NCI-H526 (cell line): ENCODE results near the gene KIZ.
"Not testable (repeated sequence)": the region's sequence is repeated elsewhere in the genome, so short reads cannot be mapped to it uniquely, and the experiment has no call there.

ENCODE experiments used
- DNase-seq, 2 experiments: peaks; one replicate each; lab custom pipeline; 2025; lab: John Stamatoyannopoulos, UW

The KIZ gene

DNA sequence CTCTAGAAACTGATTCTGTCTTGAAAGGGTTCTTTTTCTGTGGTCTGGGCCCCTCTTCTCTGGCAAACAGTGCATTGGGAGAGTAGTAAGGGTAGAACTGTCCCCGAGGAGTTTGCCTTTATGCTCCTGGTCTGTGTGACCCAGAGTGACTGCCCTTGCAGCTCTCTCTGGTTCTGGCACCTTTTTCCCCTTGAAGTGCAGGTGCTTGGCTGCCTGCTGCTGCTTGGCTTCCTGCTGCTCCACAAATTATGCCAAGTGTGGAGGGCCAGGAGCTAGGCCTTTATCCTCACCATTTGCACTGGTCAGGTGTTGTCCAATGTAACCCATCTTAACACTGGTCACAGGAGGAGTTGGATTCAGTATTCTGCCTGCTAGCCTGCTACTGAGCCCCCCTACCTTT lies 11.2 kb downstream of the KIZ start:
- DNase-seq = no peak

DNA sequence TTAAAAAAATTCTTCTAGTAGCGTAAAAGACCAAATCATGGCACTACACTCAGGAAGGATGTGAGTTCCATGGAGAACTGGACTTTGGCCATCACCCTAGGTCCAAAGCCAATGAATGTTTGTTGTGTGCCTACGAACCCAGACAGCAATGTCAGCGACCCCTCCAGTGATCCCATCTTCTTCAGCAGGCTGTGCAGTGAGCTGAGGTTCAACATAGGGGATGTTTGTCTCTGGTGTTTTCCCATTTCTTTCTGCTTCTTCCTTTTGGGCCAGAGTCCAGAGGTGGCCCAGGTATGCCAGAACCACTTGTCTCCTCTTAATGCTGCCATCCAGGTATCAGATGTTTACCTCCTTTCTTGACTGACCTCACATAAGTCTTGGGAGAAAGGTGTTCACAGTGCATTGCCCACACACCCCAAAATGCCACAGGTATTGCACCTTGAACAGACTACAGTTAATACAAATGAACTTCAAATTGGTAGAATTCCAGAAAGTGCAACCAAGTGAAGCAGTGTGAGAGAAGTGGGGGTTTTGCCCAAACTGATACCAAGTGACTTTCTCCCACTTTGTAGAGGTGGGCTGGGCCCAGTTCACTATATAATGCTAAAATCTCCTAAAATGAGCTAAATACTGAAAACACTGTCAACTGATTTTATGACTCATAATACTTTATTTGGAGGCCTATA lies 14.1 kb downstream of the KIZ start:
- DNase-seq = no peak

DNA sequence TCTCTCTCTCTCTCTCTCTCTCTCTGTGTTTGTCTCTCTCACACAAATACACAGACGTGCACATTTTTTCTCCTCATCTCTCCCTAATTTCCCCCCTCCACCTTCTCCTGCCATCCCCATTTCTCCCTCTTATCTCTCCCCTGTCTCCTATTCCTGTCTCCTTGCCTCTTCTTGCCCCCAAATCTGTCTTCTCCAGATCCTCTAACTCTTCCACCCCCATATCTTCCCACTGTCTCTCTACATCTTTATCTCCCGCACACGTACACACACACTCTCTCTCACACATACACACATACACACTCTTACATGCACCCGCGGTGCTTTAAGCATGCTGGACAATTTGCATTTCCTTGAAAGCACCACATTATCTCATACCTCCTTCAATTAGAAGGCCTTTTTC lies 15.9 kb downstream of the KIZ start:
- DNase-seq = no peak

DNA sequence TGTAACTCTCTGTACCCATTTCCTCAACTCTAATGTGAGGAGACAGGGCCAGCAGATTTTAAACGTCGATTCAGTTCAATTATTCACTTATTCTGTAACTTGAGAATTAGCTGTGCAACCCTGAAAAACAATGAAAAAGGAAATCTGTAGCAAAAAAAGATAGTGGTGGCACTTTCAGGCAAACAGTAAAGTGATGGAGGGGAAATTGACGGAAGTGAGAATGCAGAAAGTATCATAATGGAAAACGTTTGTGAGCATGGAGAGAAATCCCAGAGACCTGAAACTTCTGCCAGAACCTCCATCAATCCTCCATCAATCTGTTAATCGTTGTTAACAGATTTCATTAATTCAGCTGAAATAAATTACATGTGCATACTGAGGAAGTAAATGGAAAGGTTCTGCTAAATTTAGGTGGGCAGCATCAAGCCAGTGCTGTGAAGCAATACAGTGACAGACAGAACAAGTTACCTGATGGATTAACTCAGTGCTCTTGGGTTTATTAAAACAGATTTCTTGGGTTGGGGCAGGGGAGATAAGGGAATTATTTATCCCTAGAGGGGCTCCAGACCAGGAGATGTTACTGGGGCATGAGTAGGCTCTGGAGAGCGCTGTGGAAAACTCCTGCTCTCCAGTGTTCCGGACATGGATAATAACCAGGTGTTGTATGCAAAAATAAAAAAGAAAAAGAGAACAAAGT lies 17.5 kb downstream of the KIZ start:
- DNase-seq = no peak

DNA sequence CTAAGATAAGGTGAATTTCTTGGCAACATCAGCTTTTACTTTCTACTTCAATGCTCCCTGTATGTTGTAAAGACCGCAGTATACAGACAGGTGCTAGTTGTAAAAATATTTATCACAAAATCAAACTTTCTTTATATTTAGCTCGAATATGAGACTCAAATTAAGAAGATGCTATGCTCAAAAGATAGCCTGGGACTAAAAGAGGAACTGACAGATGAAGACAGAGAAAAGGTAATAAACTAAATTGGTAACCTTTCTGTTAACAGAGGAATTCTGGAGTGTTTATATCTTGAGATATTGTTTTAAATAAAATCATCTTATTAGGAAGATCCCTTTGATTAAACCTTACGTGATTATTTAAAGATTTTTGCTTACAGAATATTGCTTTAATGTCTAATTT lies 19.5 kb downstream of the KIZ start:
- no peak for DNase-seq

DNA sequence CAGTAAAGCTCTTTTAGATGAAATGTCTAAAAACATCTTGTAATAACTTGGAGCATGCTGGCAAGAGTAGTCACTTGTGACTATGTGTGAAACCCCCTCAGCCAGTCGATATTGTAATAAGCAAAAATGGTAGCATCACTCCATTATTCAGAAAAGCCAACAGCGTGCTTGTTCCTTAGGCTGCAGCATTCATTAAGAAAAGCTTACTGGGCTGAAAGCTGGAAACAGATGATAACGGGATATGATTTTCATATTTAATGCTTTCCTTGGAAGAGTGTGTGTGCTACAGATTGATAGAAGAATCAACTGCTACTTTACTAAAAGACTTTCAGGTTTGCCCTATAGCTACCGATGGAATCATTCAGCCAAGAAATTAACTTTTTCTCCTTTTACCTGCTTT lies 20.3 kb downstream of the KIZ start:
- no peak for DNase-seq

DNA sequence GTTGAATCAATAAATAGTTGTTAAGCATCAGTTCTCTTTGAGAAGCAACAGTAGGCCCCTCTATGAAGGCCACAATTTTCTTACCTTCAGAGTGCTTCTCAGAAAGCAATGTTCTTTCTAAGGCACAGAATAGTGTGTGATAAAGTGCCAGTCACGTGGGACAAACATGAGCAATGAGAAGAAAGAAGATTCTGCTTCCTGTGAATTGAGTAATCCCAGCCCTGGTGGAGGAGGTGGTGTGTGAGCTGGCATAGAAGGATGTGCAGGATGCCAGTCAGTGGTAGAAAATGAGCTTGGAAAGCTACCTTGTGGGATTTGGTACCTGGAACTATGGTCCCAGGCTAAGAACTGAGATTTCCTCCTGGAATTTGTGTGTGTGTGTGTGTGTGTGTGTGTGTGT lies 21.7 kb downstream of the KIZ start:
- no peak for DNase-seq

DNA sequence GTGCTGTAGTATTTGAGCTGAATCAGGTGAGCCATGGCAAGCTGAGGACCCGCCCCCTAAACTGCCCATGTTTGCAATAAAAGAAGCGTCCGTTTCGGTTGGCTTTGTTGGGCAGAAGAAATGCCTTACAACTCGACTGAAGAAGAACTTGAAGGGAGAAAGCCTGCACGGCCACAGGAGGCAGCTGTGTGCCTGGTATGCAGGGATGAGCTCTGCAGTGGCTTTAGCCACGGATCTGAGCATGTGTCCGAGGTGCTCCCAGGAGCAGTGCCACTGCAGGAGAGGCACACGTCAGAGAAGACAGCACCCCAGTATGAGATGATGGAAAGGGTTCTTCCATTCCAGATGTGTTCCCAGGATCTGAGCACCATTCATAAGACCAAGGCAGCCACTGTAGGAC lies 23.5 kb downstream of the KIZ start:
- no peak for DNase-seq

DNA sequence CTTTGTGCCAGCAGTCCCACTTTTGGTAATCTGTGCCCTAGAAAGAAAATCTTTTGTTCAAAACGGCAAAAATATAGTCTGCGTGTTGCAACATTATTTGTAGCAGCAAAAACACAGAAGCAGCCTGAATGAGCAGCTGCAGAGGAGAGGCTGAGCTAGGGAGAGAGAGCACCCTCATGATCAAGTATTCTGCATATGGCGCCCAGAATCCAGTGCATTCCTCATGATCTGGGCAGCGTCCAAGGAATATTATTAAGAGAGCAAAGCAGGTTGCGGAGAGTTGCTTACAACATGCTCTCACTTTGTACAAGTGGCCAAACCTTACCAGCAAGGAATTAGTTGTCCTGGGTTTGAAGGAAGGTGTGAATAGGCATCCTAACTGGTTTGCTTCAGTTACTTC lies 25.9 kb downstream of the KIZ start:
- no peak for DNase-seq

DNA sequence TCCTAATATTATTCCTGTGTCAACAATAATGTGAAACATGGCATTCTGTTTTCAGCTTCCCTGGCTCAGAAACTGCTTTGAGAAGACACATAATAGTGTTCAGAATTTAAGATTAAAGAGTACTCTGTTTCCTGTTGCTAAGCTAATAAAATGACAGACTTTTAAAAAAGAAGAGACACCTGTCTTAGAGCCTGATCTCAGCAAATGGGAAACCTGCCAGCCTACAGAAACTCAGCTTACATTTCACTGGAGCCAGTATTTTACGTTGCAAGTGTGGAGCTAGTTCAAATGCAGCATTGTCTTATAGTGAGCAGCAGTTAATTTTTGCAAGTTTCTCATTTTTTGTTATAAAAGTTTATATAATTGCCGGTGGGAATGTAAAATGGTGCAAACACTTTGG lies 28.8 kb downstream of the KIZ start:
- no peak for DNase-seq

DNA sequence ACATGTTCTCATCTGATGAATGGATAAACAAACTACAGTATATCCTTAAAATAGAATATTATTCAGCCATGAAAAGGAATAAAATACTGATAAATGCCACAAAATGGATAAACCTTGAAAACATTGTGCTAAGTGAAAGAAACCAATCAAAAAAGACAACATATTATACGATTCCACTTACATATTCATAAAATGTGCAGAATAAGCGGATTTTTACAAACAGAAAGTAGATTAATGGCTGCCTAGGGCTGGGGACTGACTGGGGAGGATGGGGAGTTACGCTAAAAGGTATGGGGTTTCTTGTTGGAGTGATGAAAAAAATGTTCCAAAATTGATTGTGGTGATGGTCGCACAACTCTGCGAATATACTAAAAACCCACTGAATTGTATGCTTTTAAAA lies 29.4 kb downstream of the KIZ start:
- no peak for DNase-seq

DNA sequence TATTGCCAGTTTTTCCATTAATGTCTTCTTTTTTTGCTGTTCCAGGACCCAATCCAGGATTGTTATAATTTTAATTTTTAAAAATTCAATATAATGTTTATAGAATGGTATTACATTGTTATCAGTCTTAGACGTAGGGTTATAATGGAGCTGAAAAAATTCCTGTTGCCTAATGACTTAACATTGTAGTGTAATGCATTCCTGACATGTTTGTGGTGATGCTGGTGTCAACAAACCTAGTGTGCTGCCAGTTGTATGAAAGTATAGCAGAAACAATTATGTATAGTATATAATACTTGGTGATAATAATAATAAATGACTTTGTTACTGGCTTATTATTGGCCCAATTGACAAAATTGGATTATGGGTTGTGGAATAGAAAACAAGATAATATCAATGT lies 30.4 kb downstream of the KIZ start:
- DNase-seq = no peak

DNA sequence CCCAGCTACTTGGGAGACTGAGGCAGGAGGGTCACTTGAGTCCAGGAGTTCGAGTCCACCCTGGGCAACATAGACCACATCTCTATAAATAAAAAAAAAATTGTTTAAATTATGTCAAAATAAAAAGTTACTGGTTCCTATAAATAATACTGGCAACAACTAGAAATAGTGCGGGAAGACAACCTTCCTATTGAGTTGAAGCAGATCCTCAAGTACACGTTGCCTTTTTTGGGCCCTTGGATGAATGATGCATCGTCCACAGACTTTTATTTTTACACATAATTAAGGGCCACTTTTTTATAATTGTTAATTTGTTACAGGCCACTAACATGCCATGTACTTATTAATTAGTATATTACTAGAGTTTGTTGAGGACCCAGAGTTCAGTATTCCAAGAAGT lies 31.1 kb downstream of the KIZ start:
- DNase-seq = no peak

DNA sequence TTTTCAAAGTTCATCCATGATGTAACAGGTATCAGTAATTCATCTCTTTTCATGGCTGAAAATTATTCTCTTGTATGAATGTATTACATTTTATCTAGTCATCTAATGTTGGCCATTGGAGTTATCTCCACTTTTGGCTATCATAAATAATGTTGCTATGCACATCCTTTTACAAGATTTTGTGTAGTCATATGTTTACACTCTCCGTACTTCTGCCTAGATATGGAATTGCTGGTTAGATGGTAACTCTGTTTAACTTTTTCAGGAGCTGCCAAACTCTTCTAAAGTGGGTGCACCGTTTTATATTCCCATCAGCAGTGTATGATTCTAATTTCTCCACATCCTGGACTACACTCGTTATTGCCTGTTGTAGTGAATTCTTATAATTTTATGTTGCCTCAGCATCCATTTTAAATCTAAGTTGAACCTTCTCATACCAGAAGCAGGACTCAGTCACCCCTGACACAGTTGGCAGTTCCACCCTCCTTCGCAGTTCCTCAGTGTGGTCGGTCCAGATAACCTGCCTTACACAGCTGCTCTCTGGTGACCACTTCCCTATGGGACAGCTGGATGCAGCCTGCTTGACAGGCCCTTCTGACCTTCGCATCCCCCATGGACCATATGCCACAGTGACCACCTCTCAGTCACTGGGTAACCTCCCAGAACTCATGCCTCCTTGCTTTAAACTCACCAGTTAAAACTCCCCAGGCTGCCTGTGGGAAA lies 33.9 kb downstream of the KIZ start:
- no peak for DNase-seq

DNA sequence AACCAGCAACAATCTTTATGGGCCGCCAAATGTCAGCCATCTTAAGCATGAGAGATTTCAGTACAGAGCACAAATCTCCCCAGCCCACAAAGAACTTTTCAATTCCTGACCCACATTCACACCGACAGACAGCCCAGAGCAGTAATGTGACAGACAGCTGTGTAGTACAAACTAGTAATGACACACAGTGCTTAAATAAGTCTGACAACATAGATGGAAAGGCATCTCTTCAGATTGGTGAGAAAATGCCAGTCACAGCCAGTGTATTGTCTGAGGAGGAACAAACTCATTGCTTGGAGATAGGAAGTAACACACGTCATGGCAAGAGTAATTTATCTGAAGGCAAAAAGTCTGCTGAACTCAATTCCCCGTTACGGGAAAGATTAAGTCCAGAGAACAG lies 36.0 kb downstream of the KIZ start:
- DNase-seq = no peak

DNA sequence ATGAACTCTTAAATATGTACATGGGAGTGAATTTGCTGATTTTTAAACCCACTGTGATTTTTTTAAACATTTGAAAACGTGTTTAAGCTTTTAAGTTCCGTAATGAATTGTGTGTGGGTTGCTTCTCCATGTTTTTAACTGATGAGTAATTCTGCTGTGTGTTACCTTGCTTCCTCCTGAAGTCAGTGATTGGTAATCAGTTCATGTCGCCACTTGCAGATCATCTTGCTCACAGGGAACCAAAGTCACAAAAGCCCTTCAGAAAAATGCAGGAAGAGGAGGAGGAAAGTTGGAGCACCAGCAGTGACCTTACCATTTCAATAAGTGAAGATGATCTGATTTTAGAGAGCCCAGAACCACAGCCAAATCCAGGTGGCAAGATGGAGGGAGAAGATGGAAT lies 36.7 kb downstream of the KIZ start:
- no peak for DNase-seq

DNA sequence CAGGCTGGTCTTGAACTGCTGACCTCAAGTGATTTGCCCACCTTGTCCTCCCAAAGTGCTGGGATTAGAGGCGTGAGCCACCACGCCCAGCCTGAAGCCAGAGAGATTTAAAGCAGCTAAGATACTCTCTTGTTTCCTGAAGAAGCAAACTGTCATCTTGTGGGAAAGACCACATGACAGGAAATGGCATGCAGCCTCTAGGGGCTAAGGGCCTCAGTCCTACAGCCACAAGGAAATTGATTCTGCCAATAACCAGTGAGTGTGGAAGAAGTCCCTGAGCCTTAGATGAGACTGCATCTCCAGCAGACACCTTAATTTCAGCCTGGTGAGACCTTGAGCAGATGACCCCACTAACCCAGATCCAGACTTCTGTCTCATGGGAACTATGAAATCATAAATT lies 40.9 kb downstream of the KIZ start:
- no peak for DNase-seq

DNA sequence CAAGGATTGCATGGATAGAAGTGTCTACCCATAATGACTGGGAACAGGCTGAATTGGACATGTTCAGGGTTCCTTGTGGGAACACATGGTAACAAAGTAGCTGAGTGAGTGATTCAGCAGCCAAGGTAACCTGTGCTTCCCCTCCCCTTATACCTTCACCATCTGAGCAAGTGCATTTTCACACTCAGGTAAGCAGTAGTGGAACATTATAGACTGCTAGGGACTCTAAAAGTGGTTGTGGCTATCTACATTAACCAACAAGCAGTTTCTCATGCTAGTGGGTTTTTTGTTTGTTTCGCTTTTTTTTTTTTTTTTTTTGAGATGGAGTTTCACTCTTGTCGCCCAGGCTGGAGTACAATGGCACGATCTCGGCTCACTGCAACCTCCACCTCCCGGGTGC lies 41.4 kb downstream of the KIZ start:
- DNase-seq = no peak

DNA sequence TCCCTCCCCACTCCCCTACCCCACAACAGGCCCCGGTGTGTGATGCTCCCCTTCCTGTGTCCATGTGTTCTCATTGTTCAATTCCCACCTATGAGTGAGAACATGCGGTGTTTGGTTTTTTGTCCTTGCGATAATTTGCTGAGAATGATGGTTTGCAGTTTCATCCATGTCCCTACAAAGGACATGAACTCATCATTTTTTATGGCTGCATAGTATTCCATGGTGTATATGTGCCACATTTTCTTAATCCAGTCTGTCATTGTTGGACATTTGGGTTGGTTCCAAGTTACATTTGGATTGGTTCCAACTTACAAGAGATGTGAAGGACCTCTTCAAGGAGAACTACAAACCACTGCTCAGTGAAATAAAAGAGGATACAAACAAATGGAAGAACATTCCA lies 42.2 kb downstream of the KIZ start:
- not testable (repeated sequence) for DNase-seq

DNA sequence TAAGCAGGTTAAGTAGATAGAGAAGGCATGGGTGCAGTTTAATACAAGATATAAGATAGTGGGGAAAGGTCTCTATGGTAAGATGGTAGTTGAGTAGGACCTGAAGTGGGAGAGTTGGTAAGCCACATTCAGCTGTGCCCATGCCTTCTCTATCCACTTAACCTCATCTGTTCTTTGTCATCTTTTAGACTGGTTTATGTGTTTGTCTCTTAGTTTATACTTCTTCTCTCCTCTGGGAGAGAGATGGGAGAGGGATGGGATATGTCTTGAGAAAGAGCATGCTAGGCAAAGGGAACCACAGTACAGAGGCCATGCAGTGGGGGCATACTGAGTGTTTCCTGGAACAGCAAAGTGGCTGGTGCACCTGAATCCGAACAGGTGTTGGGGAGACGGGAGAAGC lies 46.7 kb downstream of the KIZ start:
- DNase-seq = no peak

DNA sequence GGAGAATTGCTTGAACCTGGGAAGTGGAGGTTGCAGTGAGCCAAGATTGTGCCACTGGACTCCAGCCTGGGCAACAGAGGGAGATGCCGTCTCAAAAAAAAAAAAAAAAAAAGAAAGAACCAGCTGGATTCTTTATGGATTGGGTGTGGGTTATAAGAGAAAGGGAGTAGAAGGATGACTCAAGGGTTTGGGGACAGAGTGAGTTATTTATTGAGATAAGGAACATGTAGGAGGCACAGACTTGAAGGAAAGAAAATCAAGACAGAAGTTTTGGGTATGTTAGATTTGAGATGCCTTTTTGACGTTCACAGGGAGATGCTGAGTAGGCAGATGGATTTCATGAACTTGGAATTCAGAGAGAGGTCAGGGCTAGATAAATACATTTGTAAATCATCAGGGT lies 47.6 kb downstream of the KIZ start:
- no peak for DNase-seq

DNA sequence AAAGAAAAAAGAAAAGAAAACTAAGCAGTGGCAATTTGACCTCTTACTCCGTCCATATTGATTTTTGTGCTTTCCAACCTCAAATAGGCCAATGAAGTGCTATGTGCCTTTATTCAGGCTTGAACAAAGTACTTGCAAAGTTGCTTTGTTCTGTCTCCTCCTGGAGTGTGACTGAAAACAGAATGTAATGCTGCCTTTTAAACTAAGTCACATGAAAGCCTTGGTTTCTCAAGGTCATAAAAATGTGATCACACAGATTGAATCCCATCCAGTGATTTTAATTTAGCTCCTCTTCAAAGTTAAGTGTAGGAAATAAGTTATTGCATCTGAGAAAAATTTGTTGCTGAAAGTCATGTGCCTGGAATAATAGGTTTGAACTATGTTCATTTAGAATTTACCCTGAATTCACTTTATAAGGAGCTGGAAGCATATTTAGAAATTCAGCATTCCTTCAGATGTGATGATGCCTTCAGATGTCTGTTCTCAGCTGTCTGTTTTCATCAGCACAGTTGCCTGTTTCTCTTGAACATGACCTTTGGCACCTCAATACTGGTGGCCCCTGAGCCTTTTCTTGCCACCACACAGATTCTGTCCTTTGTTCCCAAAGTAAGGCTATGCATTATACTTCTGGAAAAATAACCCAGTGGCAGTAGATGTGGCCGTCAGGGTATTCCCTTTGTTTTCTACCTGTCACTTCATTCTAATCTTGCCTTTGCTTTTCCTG lies 48.8 kb downstream of the KIZ start:
- no peak for DNase-seq

DNA sequence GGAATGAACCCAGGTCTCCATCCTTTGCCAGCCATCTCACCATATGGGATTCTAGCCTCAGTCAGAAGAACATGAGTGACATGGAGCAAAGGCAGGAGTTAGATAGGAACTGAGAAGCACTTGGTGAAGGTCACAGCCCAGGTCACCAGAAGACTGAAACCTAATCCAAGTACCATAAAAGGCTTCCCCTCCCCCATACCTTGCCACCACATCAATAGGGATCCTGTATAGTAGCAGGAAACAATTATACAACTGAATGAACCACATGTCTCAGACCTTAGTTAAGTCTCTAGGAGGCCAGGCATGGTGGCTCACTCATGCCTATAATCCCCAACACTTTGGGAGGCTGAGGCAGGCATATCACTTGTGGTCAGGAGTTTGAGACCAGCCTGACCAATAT lies 49.6 kb downstream of the KIZ start:
- no peak for DNase-seq
